Measurements from ENCODE around the gene CCDC187.

GRCh38 chr9:136297766-136298735 is 5.8 kb downstream of the CCDC187 start:
- TF ChIP-seq CTCF (IDR thresholded peaks at IDR 0.05), result no peak
- no peak for TF ChIP-seq POLR2A (IDR thresholded peaks at IDR 0.05)

Data from right lobe of liver (tissue), 4 donors.